Right lobe of liver (tissue), 4 donors: Measurements from ENCODE around the gene MAP4K3.

Experiments
- CTCF ChIP-seq, 4 donors: fragments of 200-600 bp in 3 of 4; fragments of 450-650 bp in 1 of 4; IDR thresholded peaks; one replicate each; pipeline versions ENCODE4 v1.5.1 to v1.8.0; 2016 to 2022; ENCODE audit warnings: antibody characterized with exemption in 4 of 4, mild to moderate bottlenecking in 2 of 4
- POLR2A ChIP-seq: fragments of 450-650 bp; IDR thresholded peaks from one replicate; pipeline ENCODE4 v1.6.1; 2017; ENCODE audit warnings: antibody characterized with exemption, mild to moderate bottlenecking
- donor health status: DM: no; HTN: no; CAD: no.
- donor health status: DM: no; HTN: no; CAD: no.
- donor health status: DM: no; HTN: yes; CAD: no.

GRCh38 chr2:39464864-39465263 lies 27.8 kb upstream of the MAP4K3 start:
- TF ChIP-seq CTCF (IDR thresholded peaks at IDR 0.05) (no peak), POLR2A (no peak)
